DMS153 (cell line): ENCODE results near the gene B4GAT1.
A peak's percentile ranks its signal among the peaks of the same experiment; 100 is the strongest.

Experiments used
- DNase-seq: peaks from one replicate; lab custom pipeline; 2025; lab: John Stamatoyannopoulos, UW

Gene B4GAT1

DNA sequence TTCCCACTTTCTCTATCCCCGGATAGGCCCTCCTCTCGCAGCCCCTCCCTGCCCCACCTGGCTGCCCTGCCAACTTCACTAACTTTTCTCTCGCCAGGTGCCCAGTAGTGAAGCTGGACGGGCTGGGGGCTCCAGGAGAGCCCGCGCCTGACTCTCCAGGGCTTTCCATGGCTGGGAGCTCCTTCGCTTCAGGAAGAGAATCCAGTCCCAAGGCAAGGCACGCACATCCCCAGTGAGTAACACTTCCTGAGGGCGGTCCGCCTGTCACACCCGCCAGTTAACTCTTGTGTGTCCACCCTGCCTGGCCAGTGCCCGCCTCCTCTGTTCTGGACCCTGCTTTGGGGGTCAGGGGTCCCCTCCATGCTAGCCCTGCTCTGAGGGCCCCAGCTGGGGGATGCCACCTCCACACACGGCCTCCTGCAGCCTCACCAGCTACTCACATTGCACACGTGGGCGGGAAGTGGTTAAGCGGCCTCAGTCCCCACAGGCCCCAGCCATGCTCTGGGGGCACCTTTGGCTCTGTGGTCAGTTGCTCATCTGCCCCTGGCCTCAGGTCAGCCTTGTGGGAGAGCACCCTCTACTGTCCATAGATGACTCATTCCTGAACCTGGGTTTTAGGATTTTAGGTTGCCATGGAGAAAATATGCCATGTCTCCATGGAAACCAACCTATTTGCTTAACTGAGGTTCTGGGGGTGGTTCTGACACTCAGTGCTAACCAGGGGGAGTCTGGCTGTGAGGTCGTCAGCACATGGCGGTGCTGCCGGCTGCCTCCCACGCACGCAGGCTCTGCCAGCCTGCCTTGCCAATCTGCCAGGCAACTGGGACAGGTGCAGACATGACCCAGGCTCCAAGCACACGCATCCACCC lies 11.0 kb downstream of the B4GAT1 start, which contains the start of gene RIN1:
Gene RIN1, minus strand, starts transcription at position 201 of the 869 bp plus-strand sequence. Its CDS starts 32 bp downstream, at position 169.
- DNase-seq: no peak

DNA sequence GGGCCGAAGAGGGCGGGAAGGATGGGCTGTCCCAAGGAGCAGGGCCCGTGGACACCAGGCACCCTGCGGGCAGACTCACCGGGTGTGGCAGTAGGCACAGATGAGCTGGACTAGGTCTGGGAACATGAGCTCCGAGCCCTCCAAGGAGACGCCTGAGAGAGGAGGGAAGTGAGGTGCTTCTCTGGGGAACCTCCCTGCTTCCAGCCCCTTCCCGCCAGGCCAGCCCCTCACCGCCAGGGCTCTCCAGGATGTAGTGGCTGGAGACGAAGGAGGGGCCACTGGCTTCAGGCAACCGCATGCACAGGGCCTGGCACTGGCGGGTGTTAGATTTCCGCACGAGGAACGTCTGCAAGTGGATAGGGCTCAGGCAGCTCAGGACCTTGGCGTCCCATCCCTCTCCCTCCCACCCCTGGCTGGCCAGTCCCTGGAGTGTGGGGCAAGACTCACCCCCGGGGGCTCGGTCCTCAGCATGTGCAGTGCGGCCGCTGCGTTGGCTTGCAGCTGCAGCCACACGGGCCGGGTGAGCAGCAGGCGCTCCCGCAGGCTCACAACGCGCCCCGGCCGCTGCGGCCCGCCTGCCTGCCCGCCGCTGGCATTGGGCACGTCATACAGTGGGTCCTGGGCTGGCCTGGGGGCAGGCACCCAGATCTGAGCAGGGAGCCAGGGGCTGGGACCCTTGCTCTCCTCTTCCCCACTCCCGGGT lies 11.7 kb downstream of the B4GAT1 start:
- no peak for DNase-seq

GRCh38 chr11:66334605-66335442 lies 12.6 kb downstream of the B4GAT1 start:
- DNase-seq: no peak

- DNase-seq: no peak
Observed at GRCh38 chr11:66333896-66334604, 13.4 kb downstream of the B4GAT1 start.

GRCh38 chr11:66333220-66333877 lies 14.1 kb downstream of the B4GAT1 start:
- DNase-seq: no peak

DNA sequence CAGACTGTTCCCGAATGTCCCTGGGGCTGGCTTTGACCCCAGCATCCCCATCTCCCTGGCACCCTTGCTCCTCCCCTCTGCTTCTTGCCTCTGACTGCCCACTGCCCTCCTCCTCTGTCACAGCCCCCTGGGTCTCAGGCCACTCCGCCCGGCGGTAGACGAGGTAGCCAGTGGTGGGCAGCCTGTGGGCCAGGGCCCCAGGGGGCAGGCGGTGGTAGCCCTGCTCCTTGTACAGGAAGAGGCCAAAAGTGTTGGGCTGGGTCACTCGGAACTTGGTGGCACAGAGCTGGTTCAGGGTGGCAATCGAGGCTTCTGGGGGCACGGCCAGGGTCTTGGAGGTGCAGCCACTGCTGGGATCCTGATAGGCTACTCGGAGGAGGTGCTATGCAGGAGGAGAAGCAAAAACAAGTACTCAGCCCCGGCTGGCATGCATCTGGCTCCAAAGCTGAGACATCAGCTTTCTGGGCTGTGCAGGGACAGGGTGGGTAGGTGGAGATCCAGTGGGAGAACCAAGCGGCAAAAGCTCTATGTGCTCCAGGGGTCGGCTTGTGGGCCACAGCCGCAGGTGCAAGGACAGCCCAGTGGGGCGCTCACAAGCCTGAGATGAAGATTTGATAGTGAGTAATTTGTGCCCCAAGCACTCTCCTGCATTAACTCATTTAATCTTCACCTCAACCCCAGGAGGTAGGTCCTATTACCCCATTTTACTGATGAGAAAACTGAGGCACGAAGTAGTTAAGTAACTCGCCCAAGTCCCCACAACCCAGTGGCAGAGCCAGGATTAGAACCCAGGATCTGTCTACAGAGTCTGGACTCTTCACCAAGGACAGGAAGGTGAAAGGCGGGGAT lies 14.8 kb downstream of the B4GAT1 start:
- DNase-seq: no peak

DNA sequence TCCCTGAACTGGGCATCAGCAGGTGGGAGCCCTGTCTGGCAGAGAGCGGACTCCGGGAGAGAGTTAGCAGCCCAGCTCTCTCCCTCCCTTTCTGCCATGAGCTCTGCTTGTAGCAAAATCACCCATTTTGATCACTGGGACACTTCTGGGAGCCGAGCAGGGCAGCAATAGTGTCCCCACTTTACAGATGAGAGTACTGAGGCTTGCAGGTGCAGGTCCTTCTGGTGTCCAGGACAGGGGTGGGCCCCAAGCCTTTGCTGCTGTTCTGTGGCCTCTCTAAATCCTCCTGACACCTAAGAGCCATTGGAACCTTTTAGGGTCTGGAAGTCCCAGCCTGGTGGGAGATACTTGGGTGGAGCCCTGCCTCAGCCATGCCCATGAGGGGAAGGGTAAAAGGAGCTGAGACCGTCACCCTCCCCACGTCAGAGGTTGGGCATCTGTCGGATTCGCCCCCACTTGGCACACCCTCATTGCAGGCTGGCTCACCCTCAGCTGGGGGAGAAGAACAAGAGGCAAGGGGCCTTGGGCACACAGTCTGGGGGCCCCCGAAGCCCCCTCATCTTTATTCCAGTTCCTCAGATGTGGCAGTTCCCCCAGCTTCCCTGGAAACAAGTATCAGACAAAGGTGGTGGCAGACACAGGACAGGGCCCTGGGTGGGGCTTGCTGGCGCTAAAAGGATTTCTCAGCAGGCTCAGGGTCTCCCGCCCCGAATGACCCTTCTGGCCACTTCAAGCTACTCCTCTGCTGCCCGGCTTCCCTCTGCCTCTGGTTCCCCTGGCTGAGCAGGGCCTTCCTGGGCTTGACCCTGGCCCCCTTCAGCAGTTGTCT lies 15.7 kb downstream of the B4GAT1 start:
- DNase-seq: no peak

DNA sequence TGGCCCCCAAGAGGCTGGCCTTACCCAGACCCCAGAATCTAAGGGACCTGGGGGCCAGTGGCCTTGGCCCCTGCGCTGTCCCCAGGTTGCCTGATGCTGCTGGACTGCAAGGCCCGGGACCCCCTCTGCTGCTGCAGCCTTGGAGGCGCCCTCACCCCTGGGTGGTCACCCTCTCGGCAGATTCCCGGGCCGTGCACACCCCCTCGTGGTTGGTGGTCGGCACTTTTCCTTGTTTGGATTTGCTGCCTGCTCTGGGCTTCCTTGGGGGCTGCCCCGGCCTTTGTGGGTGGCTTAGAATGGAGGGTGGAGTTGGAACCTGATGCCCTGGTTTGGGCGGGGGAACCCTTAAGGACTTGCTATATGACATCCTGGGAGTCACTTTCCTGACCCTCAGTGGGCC lies 16.5 kb downstream of the B4GAT1 start:
- DNase-seq: no peak

DNA sequence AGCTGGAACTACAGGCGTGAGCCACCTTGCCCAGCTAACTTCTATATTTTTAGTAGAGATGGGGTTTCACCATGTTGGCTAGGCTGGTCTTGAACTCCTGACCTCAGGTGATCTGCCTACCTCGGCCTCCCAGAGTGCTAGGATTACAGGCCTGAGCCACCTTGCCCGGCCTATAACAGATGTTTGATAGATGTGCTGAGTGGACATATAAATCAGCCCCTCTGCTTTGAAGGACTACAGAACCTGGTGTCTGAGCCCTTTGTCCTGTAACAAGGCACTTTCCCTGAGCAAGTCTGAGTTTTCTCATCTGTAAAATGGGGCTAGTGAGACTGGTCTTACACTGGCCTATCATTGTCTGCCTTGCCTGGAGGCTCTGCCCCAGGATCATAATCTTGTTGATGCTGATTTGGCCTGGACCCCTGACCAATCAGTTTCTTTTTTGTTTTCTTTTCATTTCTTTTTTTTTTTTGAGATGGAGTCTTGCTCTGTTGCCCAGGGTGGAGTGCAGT lies 18.2 kb downstream of the B4GAT1 start:
- DNase-seq: no peak

GRCh38 chr11:66328302-66329144 lies 18.9 kb downstream of the B4GAT1 start:
- peak; percentile 54 for DNase-seq

- no peak for DNase-seq
Observed at GRCh38 chr11:66328031-66328301, 19.5 kb downstream of the B4GAT1 start.

GRCh38 chr11:66327171-66328030 lies 20.0 kb downstream of the B4GAT1 start:
- no peak for DNase-seq

DNA sequence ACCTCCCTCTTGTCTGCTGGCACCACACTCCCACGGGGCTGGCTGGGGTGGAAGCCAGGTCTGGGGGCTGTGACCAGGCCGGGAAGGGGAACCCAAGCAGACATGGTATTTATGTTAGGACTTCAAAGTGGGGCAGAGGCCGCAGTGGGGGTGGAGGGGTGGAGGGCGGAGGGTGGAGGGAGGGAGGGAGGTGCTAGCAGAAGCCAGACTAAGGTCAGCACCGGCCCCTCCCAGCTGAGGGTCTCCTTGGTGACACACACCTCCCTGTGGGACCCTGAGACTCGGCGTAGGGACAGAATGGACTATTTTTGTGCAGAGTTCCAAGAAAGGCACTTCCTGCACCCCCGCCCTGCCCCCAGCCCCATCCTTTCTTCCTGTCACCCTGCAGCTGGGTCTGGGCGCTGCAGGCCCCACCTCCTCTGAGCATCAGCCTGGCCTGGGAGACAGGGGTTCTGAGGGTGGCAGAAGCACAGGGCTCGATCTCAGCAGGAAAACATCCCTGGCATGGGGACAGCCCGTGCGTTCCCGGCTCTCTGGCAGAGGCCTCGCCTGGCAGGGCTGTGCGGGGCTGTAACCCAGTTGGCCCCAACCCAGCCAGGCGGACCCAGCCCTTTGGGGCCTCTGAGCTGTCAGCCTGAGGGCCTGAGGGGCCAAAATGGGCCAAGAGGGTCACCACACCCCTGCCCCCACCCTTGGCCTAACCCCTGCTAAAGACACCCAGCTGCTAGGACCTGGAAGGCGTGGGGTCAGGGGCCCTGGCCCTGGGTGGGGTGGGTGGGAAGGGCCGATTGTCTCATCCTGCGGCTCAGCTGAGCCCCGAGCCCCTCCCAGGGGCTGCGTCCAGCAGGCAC lies 20.9 kb downstream of the B4GAT1 start:
- no peak for DNase-seq

DNA sequence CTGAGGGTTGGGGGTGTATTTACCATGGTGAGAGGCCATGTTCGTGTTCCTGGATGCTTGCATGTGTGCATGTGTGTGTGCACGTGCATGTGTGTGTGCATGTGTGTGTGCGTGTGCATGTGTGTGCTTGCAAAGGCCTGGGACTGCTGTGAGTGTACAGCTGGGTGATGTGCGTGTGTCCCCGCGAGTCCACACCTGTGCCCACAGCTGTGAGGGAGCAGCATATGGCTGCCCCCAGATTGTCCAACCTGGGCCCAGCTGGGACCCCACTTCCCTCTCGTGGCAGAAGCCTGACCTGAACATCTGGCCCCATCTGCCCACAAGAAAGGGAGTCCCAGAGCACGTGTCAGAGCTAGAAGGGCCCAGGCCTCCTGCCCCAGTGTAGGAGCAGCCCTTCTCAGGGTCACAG lies 22.2 kb downstream of the B4GAT1 start:
- no peak for DNase-seq

- DNase-seq: no peak
Observed at GRCh38 chr11:66324664-66325063, 22.8 kb downstream of the B4GAT1 start.

- DNase-seq: no peak
Observed at GRCh38 chr11:66323684-66324083, 23.7 kb downstream of the B4GAT1 start.
